B cell (primary cell): ENCODE data around the gene SIRT3. TPM values are rescaled to one million over a fixed set of nuclear protein-coding genes. Genes with fewer than 3 reads are reported as not detected.
A peak's percentile ranks its signal among the peaks of the same experiment; 100 is the strongest.

Experiments
- ATAC-seq: fragments of 200-7000 bp; cut with Tn5 transposase; one replicate; pipeline ENCODE4 v1.10.0; 2021; ENCODE audit warnings: low read depth, mild to moderate bottlenecking, moderate number of reproducible peaks, moderate library complexity
- CTCF ChIA-PET: fragments of 350-600 bp; sonication (Branson Sonifier 250); formaldehyde crosslinking; loops from one replicate; lab custom pipeline; 2021; ENCODE audit warnings: antibody characterized with exemption, inconsistent platforms; lab: Charles Lee
- POLR2A ChIA-PET: fragments of 350-600 bp; sonication (Branson Sonifier 250); formaldehyde crosslinking; loops from one replicate; lab custom pipeline; 2021; ENCODE audit warnings: antibody characterized with exemption; lab: Charles Lee
- DNase-seq: peaks from one replicate; pipeline ENCODE4 v3.0.0; 2013
- H2AFZ ChIP-seq: 2 replicates; pipeline ENCODE4 v1.6.1; 2012; ENCODE audit warnings: mild to moderate bottlenecking, low read depth, low read length; ENCODE audit not compliant: insufficient read depth, poor library complexity, severe bottlenecking
- H3K27ac ChIP-seq, 2 donors: 1 replicate in 1 of 2; 2 replicates in 1 of 2; pipeline ENCODE4 v1.5.1; 2012 to 2013; ENCODE audit warnings: low read length in 2 of 2, mild to moderate bottlenecking in 2 of 2, moderate library complexity in 1 of 2
- H3K27me3 ChIP-seq, 4 experiments: fragments of 200-600 bp in 1 of 4; sonication (generic) in 1 of 4; replicated peaks in 1 of 4; 1 replicate in 2 of 4; 2 replicates in 2 of 4; pipeline versions ENCODE4 v1.6.1 to v1.7.0; 2013 to 2016; ENCODE audit warnings: low read length in 3 of 4, mild to moderate bottlenecking in 2 of 4, mixed read lengths in 1 of 4, moderate library complexity in 1 of 4; ENCODE audit not compliant: insufficient read depth in 4 of 4, control insufficient read depth in 3 of 4; ENCODE audit errors: control extremely low read depth in 1 of 4
- H3K36me3 ChIP-seq, 2 experiments: replicated peaks in 1 of 2; 1 replicate in 1 of 2; 2 replicates in 1 of 2; pipeline versions ENCODE4 v1.6.1 to v1.7.1; 2013; ENCODE audit warnings: low read length in 1 of 2; ENCODE audit not compliant: insufficient read depth in 2 of 2, control insufficient read depth in 1 of 2; ENCODE audit errors: control extremely low read depth in 1 of 2, extremely low read depth in 1 of 2
- H3K4me1 ChIP-seq, 2 donors: fragments of 200-600 bp in 1 of 2; sonication (generic) in 1 of 2; 1 replicate in 1 of 2; 2 replicates in 1 of 2; pipeline versions ENCODE4 v1.5.1 to v1.6.1; 2013 to 2017; ENCODE audit warnings: low read length in 2 of 2; ENCODE audit not compliant: control insufficient read depth in 2 of 2, insufficient read depth in 2 of 2
- H3K4me2 ChIP-seq: replicated peaks from 2 replicates; pipeline ENCODE3; 2012; ENCODE audit warnings: mild to moderate bottlenecking, low read depth, low read length; ENCODE audit not compliant: poor library complexity, severe bottlenecking
- H3K4me3 ChIP-seq, 5 experiments: fragments of 200-600 bp in 1 of 5; sonication (generic) in 1 of 5; 1 replicate in 3 of 5; 2 replicates in 2 of 5; pipeline versions ENCODE4 v1.5.1 to v1.7.0; 2011 to 2016; ENCODE audit warnings: low read length in 4 of 5, mild to moderate bottlenecking in 4 of 5, low read depth in 2 of 5, control low read depth in 1 of 5, moderate library complexity in 1 of 5; ENCODE audit not compliant: insufficient read depth in 1 of 5; ENCODE audit errors: control extremely low read depth in 1 of 5, extremely low read depth in 1 of 5
- H3K79me2 ChIP-seq: fragments of 200-600 bp; sonication (generic); one replicate; pipeline ENCODE4 v1.6.0; 2016; ENCODE audit warnings: low read length; ENCODE audit not compliant: control insufficient read depth, insufficient read depth
- H3K9ac ChIP-seq: fragments of 200-600 bp; sonication (generic); 2 replicates; pipeline ENCODE4 v1.6.1; 2017; ENCODE audit warnings: mild to moderate bottlenecking, low read length, moderate library complexity
- H3K9me3 ChIP-seq, 3 donors: one replicate each; pipeline versions ENCODE4 v1.6.1 to v1.7.1; 2013; ENCODE audit warnings: low read length in 2 of 3; ENCODE audit not compliant: control insufficient read depth in 2 of 3, insufficient read depth in 1 of 3; ENCODE audit errors: control extremely low read depth in 1 of 3
- H4K20me1 ChIP-seq: 2 replicates; pipeline ENCODE4 v1.6.0; 2012; ENCODE audit warnings: mild to moderate bottlenecking, low read length; ENCODE audit not compliant: insufficient read depth, control insufficient read depth, poor library complexity, severe bottlenecking
- H3K27ac Mint-ChIP-seq: one replicate; pipeline ENCODE4 v1.8.0; 2021; ENCODE audit warnings: mixed read lengths
- H3K27me3 Mint-ChIP-seq: one replicate; pipeline ENCODE4 v1.8.0; 2021; ENCODE audit warnings: mixed read lengths
- H3K4me1 Mint-ChIP-seq: one replicate; pipeline ENCODE4 v1.8.0; 2021; ENCODE audit warnings: mixed read lengths
- H3K4me3 Mint-ChIP-seq: one replicate; pipeline ENCODE4 v1.8.0; 2021; ENCODE audit warnings: mixed read lengths
- H3K9me3 Mint-ChIP-seq: one replicate; pipeline ENCODE4 v1.8.0; 2022; ENCODE audit warnings: mixed read lengths; ENCODE audit not compliant: insufficient read depth
- EZH2 ChIP-seq: IDR thresholded peaks from 2 replicates; pipeline ENCODE4 v1.6.1; 2012; ENCODE audit warnings: borderline replicate concordance, low read depth, mild to moderate bottlenecking, moderate library complexity, low read length; ENCODE audit not compliant: insufficient read depth, poor library complexity, severe bottlenecking
- WGBS: methylation state at CpG from one replicate; pipeline ENCODE4 v1.1.5; 2013; ENCODE audit warnings: missing lambda C conversion rate; ENCODE audit not compliant: insufficient coverage; 5-methylcytosine and 5-hydroxymethylcytosine counted together
- intact Hi-C: fragments of 100-400 bp; cut with micrococcal nuclease; formaldehyde crosslinking; loops from one replicate; pipeline ENCODE4 v1.10.0; 2022
- polyA plus RNA-seq: library from polyadenylated mRNA; depleted of rRNA; stranded (reverse); fragments of >200 nt; gene quantifications from 2 replicates; pipeline ENCODE4 v1.2.3, GENCODE V29; 2012
- total RNA-seq, 2 donors: library from RNA; stranded (reverse); fragments of 120-200 nt in 1 of 2; gene quantifications; 1 replicate in 1 of 2; 2 replicates in 1 of 2; pipeline versions ENCODE4 v1.2.3 to v1.2.4, GENCODE V29; 2013 to 2022
- TF ChIP-seq, protein P1 (sequence below): fragments of 200-600 bp; IDR thresholded peaks from one replicate; pipeline ENCODE4 v1.8.0; 2022; ENCODE audit warnings: antibody characterized with exemption, mild to moderate bottlenecking

Gene SIRT3
- total and polyA plus RNA-seq, 2 donors (not counting 1 experiment from before 2014, with no cell fraction given): 22.9 to 27.9 TPM

- intact Hi-C loops: loop anchor here (5.0 kb wide), 2 partner anchors 332 to 592 kb away; partner anchors contain the start of genes HRAS, LRRC56 and SLC25A22
- Histone ChIP-seq H3K79me2 (peaks cover 64% of the 10 kb centered on the region), H3K27ac (no peak overlapping the region), H3K4me1 (peaks cover 26 to 44% of the 10 kb centered on the region in 2 donors), H3K27me3 (no peaks in the 10 kb centered on the region), H3K9me3 (no peaks in the 10 kb centered on the region), H2AFZ (no peak overlapping the region), H3K4me2 (peak overlapping the region; percentile 98), H3K36me3 (peaks cover 0 to 41% of the 10 kb centered on the region in 2 experiments), H3K9ac (no peak overlapping the region), H4K20me1 (peaks cover 70% of the 10 kb centered on the region), H3K4me3 (no peak overlapping the region)
- ATAC-seq (no peak), DNase-seq (no peak)
- Mint-ChIP-seq H3K4me1 (peaks cover 55% of the 10 kb centered on the region), H3K9me3 (no peaks in the 10 kb centered on the region), H3K27me3 (no peaks in the 10 kb centered on the region), H3K27ac (peak overlapping the region; percentile 100), H3K4me3 (peak overlapping the region; percentile 98)
- WGBS: 97% methylated on average over 13 of the region's 16 CpGs
- ChIA-PET POLR2A (interaction anchor here (0.5 to 0.9 kb wide), 2 partner anchors 127 to 209 kb away, joined by 3 read pairs; partner anchors contain the start of gene SIGIRR), CTCF (interaction anchor here (2.1 to 4.0 kb wide), 2 partner anchors 46 to 245 kb away, joined by 6 to 33 read pairs; partner anchors contain the start of gene PTDSS2)
- TF ChIP-seq EZH2: no peak
- TF ChIP-seq, protein P1, sequence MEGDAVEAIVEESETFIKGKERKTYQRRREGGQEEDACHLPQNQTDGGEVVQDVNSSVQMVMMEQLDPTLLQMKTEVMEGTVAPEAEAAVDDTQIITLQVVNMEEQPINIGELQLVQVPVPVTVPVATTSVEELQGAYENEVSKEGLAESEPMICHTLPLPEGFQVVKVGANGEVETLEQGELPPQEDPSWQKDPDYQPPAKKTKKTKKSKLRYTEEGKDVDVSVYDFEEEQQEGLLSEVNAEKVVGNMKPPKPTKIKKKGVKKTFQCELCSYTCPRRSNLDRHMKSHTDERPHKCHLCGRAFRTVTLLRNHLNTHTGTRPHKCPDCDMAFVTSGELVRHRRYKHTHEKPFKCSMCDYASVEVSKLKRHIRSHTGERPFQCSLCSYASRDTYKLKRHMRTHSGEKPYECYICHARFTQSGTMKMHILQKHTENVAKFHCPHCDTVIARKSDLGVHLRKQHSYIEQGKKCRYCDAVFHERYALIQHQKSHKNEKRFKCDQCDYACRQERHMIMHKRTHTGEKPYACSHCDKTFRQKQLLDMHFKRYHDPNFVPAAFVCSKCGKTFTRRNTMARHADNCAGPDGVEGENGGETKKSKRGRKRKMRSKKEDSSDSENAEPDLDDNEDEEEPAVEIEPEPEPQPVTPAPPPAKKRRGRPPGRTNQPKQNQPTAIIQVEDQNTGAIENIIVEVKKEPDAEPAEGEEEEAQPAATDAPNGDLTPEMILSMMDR: no peak
Measured at GRCh38 chr11:205221-206001, 30.7 kb downstream of the SIRT3 start.
